ENCODE measurements around the gene DIP2C.

DIP2C gene

GRCh38 chr10:260819-261429 lies 428.5 kb downstream of the DIP2C start:
- Histone ChIP-seq H4K20me1 (ENCODE audit: insufficient read depth, low read length, poor library complexity, severe bottlenecking) (no peaks in the 10 kb centered on the region), H3K27me3 (ENCODE audit: insufficient read depth, low read length, poor library complexity, severe bottlenecking) (no peaks in the 10 kb centered on the region), H3K4me3 (ENCODE audit: low read length, poor library complexity, severe bottlenecking) (no peak overlapping the region), H3K9ac (ENCODE audit: low read depth, low read length, poor library complexity, severe bottlenecking) (no peak overlapping the region), H3K36me3 (ENCODE audit: insufficient read depth, low read length) (no peaks in the 10 kb centered on the region), H3F3A (ENCODE audit: low read depth) (0 out of 2 replicates have a peak, but pooled peaks cover 4% of the 10 kb centered on the region), H3K4me2 (ENCODE audit: low read depth, low read length, poor library complexity, severe bottlenecking) (no peak overlapping the region), H3K9me2 (replicated peaks; ENCODE audit: low read depth, low read length) (no peaks in the 10 kb centered on the region), H3K9me3 (ENCODE audit: insufficient read depth, low read depth, low read length) (no peaks in the 10 kb centered on the region), H2AFZ (ENCODE audit: low read length) (no peak overlapping the region; the same call in 1 of the 2 replicates), H3K79me2 (ENCODE audit: insufficient read depth, low read length) (no peaks in the 10 kb centered on the region), H3K4me1 (ENCODE audit: insufficient read depth, low read length, poor library complexity, severe bottlenecking) (peaks cover 14% of the 10 kb centered on the region)
- TF ChIP-seq EZH2phosphoT487 (IDR thresholded peaks at IDR 0.05; ENCODE audit: borderline replicate concordance), result no peak
- no peak for TF ChIP-seq CTCF (conservative IDR thresholded peaks at IDR 0.05; ENCODE audit: low read length)

GRCh38 chr10:251982-252582 lies 437.4 kb downstream of the DIP2C start:
- Histone ChIP-seq H3F3A (ENCODE audit: low read depth) (no peaks in the 10 kb centered on the region), H3K79me2 (ENCODE audit: insufficient read depth, low read length) (no peaks in the 10 kb centered on the region), H3K36me3 (ENCODE audit: insufficient read depth, low read length) (peaks cover 40% of the 10 kb centered on the region; the same call in 1 of the 2 replicates), H3K27me3 (ENCODE audit: insufficient read depth, low read length, poor library complexity, severe bottlenecking) (no peaks in the 10 kb centered on the region), H3K9me3 (ENCODE audit: insufficient read depth, low read depth, low read length) (no peaks in the 10 kb centered on the region), H3K9ac (ENCODE audit: low read depth, low read length, poor library complexity, severe bottlenecking) (no peak overlapping the region), H3K9me2 (replicated peaks; ENCODE audit: low read depth, low read length) (no peaks in the 10 kb centered on the region), H3K4me1 (ENCODE audit: insufficient read depth, low read length, poor library complexity, severe bottlenecking) (peaks cover under 1% of the 10 kb centered on the region), H4K20me1 (ENCODE audit: insufficient read depth, low read length, poor library complexity, severe bottlenecking) (no peaks in the 10 kb centered on the region), H2AFZ (ENCODE audit: low read length) (no peak overlapping the region), H3K4me3 (ENCODE audit: low read length, poor library complexity, severe bottlenecking) (no peak overlapping the region), H3K4me2 (ENCODE audit: low read depth, low read length, poor library complexity, severe bottlenecking) (no peak overlapping the region)
- TF ChIP-seq CTCF (conservative IDR thresholded peaks at IDR 0.05; ENCODE audit: low read length) (no peak), EZH2phosphoT487 (IDR thresholded peaks at IDR 0.05; ENCODE audit: borderline replicate concordance) (no peak)

GRCh38 chr10:248307-248706 lies 441.2 kb downstream of the DIP2C start:
- Histone ChIP-seq H3K36me3 (ENCODE audit: insufficient read depth, low read length) (peaks cover 50% of the 10 kb centered on the region; the same call in 1 of the 2 replicates), H2AFZ (ENCODE audit: low read length) (no peak overlapping the region)
- no peak for TF ChIP-seq EZH2phosphoT487 (IDR thresholded peaks at IDR 0.05; ENCODE audit: borderline replicate concordance)
- TF ChIP-seq CTCF (conservative IDR thresholded peaks at IDR 0.05; ENCODE audit: low read length), result no peak

More at GRCh38 chr10:248307-248706, 441.2 kb downstream of the DIP2C start:
- Histone ChIP-seq H3K4me2 (ENCODE audit: low read depth, low read length, poor library complexity, severe bottlenecking) (no peak overlapping the region), H3K4me1 (ENCODE audit: insufficient read depth, low read length, poor library complexity, severe bottlenecking) (peaks cover 9% of the 10 kb centered on the region), H3F3A (ENCODE audit: low read depth) (no peaks in the 10 kb centered on the region), H3K9me2 (replicated peaks; ENCODE audit: low read depth, low read length) (no peaks in the 10 kb centered on the region), H3K79me2 (ENCODE audit: insufficient read depth, low read length) (no peaks in the 10 kb centered on the region), H3K9ac (ENCODE audit: low read depth, low read length, poor library complexity, severe bottlenecking) (no peak overlapping the region), H3K4me3 (ENCODE audit: low read length, poor library complexity, severe bottlenecking) (no peak overlapping the region), H4K20me1 (ENCODE audit: insufficient read depth, low read length, poor library complexity, severe bottlenecking) (no peaks in the 10 kb centered on the region), H3K27me3 (ENCODE audit: insufficient read depth, low read length, poor library complexity, severe bottlenecking) (no peaks in the 10 kb centered on the region), H3K9me3 (ENCODE audit: insufficient read depth, low read depth, low read length) (no peaks in the 10 kb centered on the region)

All from Loucy (cell line).